Loucy (cell line): ENCODE results near the gene TAOK2.

Source experiments
- H2AFZ ChIP-seq: fragments of 200-600 bp; sonication (generic); 2 replicates; pipeline ENCODE4 v1.6.0; 2016; ENCODE audit warnings: antibody characterized with exemption, mild to moderate bottlenecking, low read length, moderate library complexity
- H3F3A ChIP-seq: fragments of 200-600 bp; 2 replicates; pipeline ENCODE4 v1.6.0; 2016; ENCODE audit warnings: antibody characterized with exemption, low read depth, mild to moderate bottlenecking
- H3K27me3 ChIP-seq: fragments of 200-600 bp; sonication (generic); 2 replicates; pipeline ENCODE4 v1.6.1; 2014; ENCODE audit warnings: low read length, mild to moderate bottlenecking; ENCODE audit not compliant: insufficient read depth, poor library complexity, severe bottlenecking
- H3K36me3 ChIP-seq: fragments of 200-600 bp; sonication (generic); 2 replicates; pipeline ENCODE4 v1.6.1; 2016; ENCODE audit warnings: low read length; ENCODE audit not compliant: insufficient read depth
- H3K4me1 ChIP-seq: fragments of 200-600 bp; sonication (generic); 2 replicates; pipeline ENCODE4 v1.5.1; 2014; ENCODE audit warnings: low read length, mild to moderate bottlenecking; ENCODE audit not compliant: insufficient read depth, poor library complexity, severe bottlenecking
- H3K4me2 ChIP-seq: fragments of 200-600 bp; sonication (generic); 2 replicates; pipeline ENCODE4 v1.6.0; 2014; ENCODE audit warnings: antibody characterized with exemption, low read length, low read depth, mild to moderate bottlenecking; ENCODE audit not compliant: poor library complexity, severe bottlenecking
- H3K4me3 ChIP-seq: fragments of 200-600 bp; sonication (generic); 2 replicates; pipeline ENCODE4 v1.5.1; 2014; ENCODE audit warnings: low read length, mild to moderate bottlenecking, mixed read lengths; ENCODE audit not compliant: poor library complexity, severe bottlenecking
- H3K79me2 ChIP-seq: fragments of 200-600 bp; sonication (generic); 2 replicates; pipeline ENCODE4 v1.6.1; 2014; ENCODE audit warnings: low read length; ENCODE audit not compliant: insufficient read depth
- H3K9ac ChIP-seq: fragments of 200-600 bp; sonication (generic); 2 replicates; pipeline ENCODE4 v1.6.0; 2014; ENCODE audit warnings: mild to moderate bottlenecking, low read depth, low read length, moderate library complexity; ENCODE audit not compliant: poor library complexity, severe bottlenecking
- H3K9me2 ChIP-seq: fragments of 200-600 bp; sonication (generic); replicated peaks from 2 replicates; pipeline ENCODE4 v1.6.1; 2016; ENCODE audit warnings: low read depth, low read length, mixed read lengths
- H3K9me3 ChIP-seq: fragments of 200-600 bp; sonication (generic); 2 replicates; pipeline ENCODE4 v1.6.1; 2014; ENCODE audit warnings: mild to moderate bottlenecking, antibody characterized with exemption, low read length, low read depth; ENCODE audit not compliant: insufficient read depth
- H4K20me1 ChIP-seq: fragments of 200-600 bp; sonication (generic); 2 replicates; pipeline ENCODE4 v1.6.0; 2014; ENCODE audit warnings: antibody characterized with exemption, low read length, mild to moderate bottlenecking; ENCODE audit not compliant: insufficient read depth, poor library complexity, severe bottlenecking
- CTCF ChIP-seq: fragments of 200-600 bp; sonication (generic); conservative IDR thresholded peaks from 2 replicates; pipeline ENCODE4 v1.5.1; 2014; ENCODE audit warnings: mild to moderate bottlenecking, antibody characterized with exemption, low read length
- EZH2phosphoT487 ChIP-seq: fragments of 200-600 bp; IDR thresholded peaks from 2 replicates; pipeline ENCODE4 v1.6.1; 2018; ENCODE audit warnings: antibody characterized with exemption, mild to moderate bottlenecking, moderate library complexity, borderline replicate concordance

TAOK2 gene

DNA sequence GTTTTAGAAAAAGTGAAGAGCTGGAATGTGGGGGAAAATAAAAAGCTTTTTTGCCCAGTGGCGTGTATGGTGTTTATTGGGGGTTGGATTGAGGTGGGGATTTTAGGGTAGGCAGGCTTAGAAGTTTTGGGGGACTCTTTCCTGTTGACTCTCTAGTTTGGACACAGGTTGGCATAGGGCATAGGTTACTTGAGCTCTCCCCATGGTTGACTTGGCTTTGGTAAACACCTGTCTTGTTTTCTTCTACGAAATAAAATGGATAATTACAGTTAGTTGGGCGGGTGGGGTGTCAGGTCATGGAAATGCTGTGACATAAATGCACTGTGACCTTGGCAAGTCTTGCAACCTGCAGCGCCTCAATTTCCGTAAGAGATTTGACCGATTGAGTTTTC is 680 bp upstream of the TAOK2 start:
- Histone ChIP-seq H3K4me1 (peaks cover 40% of the 10 kb centered on the region), H4K20me1 (peaks cover 39% of the 10 kb centered on the region), H3K4me2 (peak overlapping the region; percentile 29), H3K9ac (peak overlapping the region; percentile 44), H3K36me3 (peaks cover 4% of the 10 kb centered on the region; the same call in 1 of the 2 replicates), H3K27me3 (no peaks in the 10 kb centered on the region), H3K4me3 (no peak overlapping the region), H3K9me2 (no peaks in the 10 kb centered on the region), H2AFZ (peak overlapping the region; percentile 64; the same call in 1 of the 2 replicates), H3K79me2 (peaks cover 42% of the 10 kb centered on the region), H3K9me3 (no peaks in the 10 kb centered on the region), H3F3A (no peaks in the 10 kb centered on the region; the same call in 1 of the 2 replicates)
- TF ChIP-seq EZH2phosphoT487 = no peak
- no peak for TF ChIP-seq CTCF

- Histone ChIP-seq H3K9me2 (no peaks in the 10 kb centered on the region), H3K9me3 (no peaks in the 10 kb centered on the region), H3K9ac (peak overlapping the region; percentile 96), H3K79me2 (peaks cover 52% of the 10 kb centered on the region), H3K4me2 (peak overlapping the region; percentile 86), H2AFZ (peak overlapping the region; percentile 76), H3F3A (no peaks in the 10 kb centered on the region; the same call in 1 of the 2 replicates), H4K20me1 (peaks cover 48% of the 10 kb centered on the region), H3K4me1 (peaks cover 42% of the 10 kb centered on the region), H3K36me3 (peaks cover 16% of the 10 kb centered on the region; the same call in 1 of the 2 replicates), H3K4me3 (peak overlapping the region; percentile 97), H3K27me3 (no peaks in the 10 kb centered on the region)
- no peak; the same call in 1 of the 2 replicates for TF ChIP-seq CTCF
- no peak for TF ChIP-seq EZH2phosphoT487
Measured at GRCh38 chr16:29974291-29975133, 844 bp downstream of the TAOK2 start.

- Histone ChIP-seq H3K4me3 (peak overlapping the region; percentile 97), H3K4me2 (peak overlapping the region; percentile 86), H3K9me3 (no peaks in the 10 kb centered on the region), H3K27me3 (no peaks in the 10 kb centered on the region), H3K9me2 (no peaks in the 10 kb centered on the region), H3K79me2 (peaks cover 52% of the 10 kb centered on the region), H3K4me1 (peaks cover 42% of the 10 kb centered on the region), H3F3A (no peaks in the 10 kb centered on the region; the same call in 1 of the 2 replicates), H3K9ac (peak overlapping the region; percentile 96), H4K20me1 (peaks cover 48% of the 10 kb centered on the region), H2AFZ (no peak overlapping the region), H3K36me3 (peaks cover 23% of the 10 kb centered on the region; the same call in 1 of the 2 replicates)
- TF ChIP-seq CTCF (no peak), EZH2phosphoT487 (no peak)
Measured at GRCh38 chr16:29975134-29975538, 1.5 kb downstream of the TAOK2 start.
